LNCAP (cell line): ENCODE measurements around the gene SCGB3A1.

Experiments
- TF ChIP-seq, protein P1 (sequence below): fragments of 450-650 bp; IDR thresholded peaks from 2 replicates; pipeline ENCODE4 v1.5.1; 2017; ENCODE audit warnings: mild to moderate bottlenecking

Gene SCGB3A1

DNA sequence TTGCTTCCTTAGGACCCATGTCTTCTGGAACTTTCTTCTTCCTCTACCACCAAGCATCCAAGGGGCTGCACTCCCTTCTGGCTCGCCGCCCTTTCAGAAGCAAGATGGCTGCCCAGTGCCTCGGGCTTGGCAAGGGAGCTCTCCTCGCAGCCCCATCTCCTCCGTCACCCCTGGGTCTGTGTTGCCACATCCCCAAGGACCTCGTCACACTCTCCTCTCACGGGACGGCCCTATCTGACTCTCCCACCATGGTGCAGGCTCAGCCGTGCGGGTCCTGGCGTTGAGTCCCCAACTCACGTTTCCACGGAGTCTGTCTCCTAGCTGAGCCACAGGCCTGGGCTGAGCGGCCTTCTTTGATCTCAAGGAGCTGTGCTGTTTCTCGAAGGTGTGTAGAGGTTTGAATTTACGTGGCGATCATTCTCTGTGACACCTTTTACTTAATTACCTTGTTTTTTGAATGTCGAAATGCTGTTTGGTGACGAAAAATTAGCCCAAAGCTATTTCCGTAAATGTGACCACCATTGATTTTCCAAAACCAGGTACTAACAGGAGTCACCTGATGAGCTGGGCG, 15.0 kb upstream of the SCGB3A1 start:
- TF ChIP-seq, protein P1, sequence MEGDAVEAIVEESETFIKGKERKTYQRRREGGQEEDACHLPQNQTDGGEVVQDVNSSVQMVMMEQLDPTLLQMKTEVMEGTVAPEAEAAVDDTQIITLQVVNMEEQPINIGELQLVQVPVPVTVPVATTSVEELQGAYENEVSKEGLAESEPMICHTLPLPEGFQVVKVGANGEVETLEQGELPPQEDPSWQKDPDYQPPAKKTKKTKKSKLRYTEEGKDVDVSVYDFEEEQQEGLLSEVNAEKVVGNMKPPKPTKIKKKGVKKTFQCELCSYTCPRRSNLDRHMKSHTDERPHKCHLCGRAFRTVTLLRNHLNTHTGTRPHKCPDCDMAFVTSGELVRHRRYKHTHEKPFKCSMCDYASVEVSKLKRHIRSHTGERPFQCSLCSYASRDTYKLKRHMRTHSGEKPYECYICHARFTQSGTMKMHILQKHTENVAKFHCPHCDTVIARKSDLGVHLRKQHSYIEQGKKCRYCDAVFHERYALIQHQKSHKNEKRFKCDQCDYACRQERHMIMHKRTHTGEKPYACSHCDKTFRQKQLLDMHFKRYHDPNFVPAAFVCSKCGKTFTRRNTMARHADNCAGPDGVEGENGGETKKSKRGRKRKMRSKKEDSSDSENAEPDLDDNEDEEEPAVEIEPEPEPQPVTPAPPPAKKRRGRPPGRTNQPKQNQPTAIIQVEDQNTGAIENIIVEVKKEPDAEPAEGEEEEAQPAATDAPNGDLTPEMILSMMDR: peak; percentile 42; the same call in 1 of the 2 replicates

DNA sequence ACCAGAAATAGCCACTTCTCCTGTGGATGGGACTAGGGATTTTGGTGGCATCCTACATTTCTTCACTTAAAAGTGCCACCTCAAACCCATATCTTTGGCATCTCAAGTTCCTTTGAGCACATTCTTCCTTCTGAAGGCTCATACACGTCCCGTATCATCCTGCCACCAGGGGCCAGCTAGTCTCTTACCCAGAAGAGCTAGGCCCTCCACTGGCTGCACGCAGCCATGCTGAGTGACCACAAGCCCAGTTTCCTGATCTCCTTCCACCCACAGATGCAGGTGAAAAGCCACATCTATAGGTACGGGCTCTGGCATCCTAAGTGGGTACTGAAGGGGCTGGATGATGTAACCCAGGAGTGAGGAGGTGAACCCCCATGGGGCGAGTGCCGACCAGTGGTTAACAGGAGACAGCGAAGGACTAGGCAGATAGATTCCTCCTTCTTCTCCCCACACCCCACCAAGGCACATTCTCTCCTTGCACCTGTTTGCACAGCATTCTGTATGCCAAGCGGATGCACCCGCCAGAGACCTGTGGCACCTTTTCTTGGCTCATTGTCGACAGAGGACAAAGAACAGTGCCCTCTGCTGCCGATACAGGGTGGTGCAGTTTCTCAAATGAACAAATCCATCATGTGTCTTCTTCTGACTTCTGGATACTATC, 14.4 kb upstream of the SCGB3A1 start:
- TF ChIP-seq, protein P1: peak; percentile 92

DNA sequence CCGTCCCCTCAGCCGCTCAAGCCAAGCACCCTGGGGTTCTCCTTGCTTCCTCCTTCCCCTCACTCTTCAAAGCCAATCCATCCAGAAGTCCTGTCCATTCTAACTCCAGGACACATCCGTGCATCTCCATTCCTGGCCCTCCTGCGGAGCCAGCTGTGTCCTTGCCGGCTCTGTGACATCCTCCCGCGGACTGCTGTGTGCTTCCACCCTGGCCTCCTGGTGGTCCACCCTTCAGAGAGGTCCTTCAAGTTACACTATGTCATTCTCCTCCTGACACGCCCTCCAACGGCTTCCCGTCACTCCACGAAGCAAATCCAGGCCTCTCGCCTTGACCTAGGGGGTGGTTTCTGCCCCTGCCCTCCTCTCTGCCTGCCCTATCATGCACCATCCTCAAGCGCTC, 13.0 kb upstream of the SCGB3A1 start:
- TF ChIP-seq, protein P1: no peak

DNA sequence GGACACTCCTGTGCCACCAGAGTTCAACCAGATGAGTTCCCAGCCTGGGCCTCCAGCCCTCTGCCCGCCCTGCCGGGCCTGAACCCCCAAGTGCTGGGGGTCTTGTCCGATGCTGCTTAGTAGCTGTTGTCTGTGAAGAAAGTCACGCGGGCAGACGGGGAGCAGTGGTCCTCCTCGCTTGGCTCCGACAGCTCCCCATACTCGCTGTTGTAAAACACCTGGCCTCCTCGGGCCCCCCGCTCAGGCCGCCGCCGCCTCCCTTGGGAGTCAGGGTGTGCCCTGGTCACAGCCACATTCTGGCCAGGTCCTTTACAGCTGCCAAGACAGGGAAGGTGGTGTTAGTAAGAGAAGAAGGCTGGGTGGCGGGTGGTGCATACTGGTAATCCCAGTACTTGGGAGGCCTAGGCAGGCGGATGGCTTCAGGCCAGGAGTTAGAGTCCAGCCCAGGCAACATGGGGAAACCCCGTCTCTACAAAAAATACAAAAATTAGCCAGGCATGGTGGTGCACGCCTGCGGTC, 11.8 kb upstream of the SCGB3A1 start:
- TF ChIP-seq, protein P1: no peak

DNA sequence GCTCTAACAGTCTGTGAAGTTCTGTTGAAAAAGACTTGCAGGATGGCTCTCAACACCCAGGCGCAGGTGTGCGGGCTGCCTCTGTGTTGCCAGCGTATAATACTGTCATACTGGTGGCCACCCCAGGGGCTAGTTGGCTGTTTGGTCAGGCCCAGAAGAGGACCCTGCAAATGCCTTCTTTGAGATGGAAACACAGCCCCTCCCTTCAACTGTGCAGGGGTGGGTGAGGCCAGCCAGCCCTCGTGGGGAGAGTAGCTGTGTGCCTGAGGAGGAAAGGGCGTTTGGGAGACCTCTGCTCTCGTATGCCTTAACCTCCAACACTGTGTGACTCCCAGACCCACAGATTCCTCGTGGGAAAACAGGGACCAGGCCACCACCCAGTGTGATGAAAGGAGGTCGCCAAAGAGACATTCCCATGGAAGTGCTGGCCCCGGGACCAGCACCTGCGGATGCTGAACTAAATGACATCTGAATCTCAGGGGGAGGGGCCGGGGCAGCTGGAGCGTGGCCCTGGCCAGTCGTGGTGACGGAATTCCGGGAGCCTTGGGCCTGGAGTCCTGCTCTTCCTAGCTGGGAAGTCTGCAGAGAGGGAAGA, 11.3 kb upstream of the SCGB3A1 start:
- TF ChIP-seq, protein P1: no peak

DNA sequence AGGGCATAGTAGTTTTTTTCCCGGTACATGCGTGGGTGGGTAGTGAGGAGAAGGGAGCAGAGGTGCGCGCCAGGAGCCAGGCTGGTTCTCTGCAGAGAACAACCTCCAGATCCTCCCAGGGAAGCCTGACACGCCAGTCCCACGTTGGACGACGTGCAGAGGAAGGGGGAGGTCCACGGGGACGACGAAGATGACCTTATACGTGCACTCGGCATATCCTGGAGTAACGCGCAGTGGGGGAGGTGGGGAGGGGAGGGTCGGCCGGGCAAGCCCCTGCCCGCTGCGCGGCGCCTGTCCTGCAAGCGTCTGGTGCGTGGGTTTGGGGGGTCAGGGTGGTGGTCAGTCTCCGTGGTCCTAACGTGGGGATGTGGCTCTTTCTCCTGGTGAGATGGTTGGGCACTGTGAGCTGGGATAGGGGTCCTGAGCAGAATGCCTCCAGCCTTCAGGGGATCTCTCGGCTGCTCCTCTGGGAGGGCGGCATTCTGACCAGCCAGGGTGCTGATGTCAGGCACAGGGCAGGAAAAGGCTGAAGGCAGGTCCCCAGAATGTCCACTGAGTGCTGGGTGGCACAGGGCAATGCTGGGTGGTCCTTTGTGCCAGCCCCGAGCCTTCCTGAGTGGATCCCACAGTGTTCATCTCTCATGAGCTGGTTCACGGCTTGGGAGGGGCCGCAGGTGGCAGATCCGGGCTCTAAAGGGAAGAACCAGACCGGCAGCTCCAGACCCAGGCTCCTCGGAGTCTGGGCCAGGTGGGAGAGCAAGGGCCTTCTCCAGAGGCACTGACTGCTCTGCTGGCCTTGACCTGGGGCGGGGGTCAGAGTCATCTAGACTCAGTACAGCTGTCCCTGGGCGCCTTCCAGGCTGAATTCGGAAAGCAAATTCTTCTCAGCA, 10.5 kb upstream of the SCGB3A1 start:
- TF ChIP-seq, protein P1: no peak

DNA sequence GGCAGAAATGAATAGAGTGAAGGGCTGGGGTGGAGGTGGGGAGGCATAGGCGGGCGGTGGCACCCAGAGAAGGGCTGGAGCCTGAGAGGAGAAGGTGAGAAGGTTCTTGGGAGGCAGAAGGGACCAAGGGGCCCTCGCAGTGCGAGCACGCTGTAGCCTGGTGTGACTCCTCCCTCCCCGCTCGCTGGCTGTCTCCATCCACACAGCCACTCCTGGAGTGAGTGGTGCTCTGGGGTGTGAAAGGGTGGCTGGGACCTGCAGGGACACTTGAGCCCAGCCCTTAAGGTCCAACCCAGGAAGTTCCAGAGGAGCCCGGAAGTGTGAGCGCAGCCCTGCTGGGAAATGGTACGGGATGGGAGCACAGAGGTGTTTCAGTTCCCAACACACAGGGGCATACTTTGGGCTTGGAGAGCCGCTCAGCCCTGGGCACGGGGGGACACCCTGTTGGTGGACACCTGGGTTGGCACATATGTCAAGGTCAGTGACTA, 9.3 kb upstream of the SCGB3A1 start:
- TF ChIP-seq, protein P1: no peak
